HG03342 (cell line): ENCODE measurements around the gene EPS8L3.
"Not testable (repeated sequence)": the region's sequence is repeated elsewhere in the genome, so short reads cannot be mapped to it uniquely, and the experiment has no call there.

Experiments
- ATAC-seq: cut with Tn5 transposase; IDR thresholded peaks from one replicate; pipeline ENCODE4 v1.9.1; 2021; ENCODE audit warnings: mild to moderate bottlenecking, moderate library complexity; ENCODE audit not compliant: unreplicated experiment

The EPS8L3 gene, protein sequence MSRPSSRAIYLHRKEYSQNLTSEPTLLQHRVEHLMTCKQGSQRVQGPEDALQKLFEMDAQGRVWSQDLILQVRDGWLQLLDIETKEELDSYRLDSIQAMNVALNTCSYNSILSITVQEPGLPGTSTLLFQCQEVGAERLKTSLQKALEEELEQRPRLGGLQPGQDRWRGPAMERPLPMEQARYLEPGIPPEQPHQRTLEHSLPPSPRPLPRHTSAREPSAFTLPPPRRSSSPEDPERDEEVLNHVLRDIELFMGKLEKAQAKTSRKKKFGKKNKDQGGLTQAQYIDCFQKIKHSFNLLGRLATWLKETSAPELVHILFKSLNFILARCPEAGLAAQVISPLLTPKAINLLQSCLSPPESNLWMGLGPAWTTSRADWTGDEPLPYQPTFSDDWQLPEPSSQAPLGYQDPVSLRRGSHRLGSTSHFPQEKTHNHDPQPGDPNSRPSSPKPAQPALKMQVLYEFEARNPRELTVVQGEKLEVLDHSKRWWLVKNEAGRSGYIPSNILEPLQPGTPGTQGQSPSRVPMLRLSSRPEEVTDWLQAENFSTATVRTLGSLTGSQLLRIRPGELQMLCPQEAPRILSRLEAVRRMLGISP

DNA sequence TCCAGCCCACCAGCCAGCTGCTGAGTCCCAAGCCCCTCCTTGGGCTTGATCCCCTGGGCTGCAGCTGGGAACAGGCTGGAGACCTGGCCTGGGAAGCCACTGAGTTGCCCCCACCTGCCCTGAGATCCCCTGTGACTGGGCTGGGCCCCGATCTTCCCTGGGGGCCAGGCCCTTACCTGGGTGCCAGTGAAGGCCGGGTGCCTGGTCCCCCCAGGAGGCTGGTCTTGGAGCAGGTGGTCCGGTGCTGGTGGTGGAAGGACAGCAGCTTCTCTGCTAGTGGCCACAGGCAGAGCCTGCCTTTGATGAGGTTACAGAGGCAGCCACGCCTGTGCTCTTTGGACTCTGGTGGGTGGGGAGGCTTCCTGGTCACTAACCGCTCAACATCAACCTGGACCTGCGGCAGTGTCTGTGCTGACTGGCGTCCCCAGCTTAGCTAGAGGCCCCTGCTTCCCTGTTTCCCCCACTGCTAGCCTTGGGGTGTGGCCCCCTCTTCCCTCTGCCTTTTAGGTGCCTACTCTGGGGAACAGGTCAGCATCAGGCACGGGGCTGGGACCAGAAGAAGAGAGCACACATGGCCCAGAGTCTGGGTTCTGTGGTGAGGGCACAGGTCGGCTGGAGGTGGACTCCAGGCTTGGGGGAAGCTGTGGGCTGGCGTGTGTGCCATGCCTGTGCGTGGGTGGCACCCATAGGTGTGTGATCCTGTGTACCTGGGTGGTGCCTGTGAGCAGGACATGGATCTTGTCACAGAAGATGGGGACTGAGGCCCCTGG is at the start of gene EPS8L3:
Gene EPS8L3, minus strand, starts transcription at position 278 of the 770 bp plus-strand sequence. CDS start 2,174 bp downstream, outside the sequence.
- no peak for ATAC-seq

DNA sequence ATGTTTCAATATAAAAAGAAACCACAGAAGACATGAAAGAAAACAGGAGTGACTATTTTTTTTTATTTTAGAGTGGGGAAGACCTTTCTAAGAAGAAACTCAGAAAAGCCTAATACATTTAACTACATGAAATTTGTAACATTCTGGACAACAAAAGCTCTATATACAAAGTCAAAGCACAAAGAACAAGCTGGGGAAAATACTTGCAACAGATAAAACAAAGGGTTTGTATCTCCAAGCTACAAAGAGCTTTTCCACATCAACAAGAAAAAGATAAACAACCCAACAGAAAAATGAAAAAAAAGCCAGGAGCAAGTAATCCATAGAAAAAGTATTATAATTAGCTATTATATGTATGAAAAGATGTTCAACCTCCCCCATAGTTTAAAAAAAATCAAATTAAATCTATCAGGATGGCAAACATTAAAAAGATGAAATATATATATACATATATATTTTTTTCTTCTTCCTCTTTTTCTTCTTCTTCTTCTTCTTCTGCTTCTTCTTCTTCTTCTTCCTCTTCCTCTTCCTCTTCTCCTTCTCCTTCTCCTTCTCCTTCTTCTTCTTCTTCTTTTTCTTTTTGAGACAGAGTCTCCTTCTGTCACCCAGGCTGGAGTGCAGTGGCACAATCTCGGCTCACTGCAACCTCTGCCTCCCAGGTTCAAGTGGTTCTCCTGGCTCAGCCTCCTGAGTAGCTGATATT is 49.1 kb upstream of the EPS8L3 start:
- ATAC-seq, result no peak

DNA sequence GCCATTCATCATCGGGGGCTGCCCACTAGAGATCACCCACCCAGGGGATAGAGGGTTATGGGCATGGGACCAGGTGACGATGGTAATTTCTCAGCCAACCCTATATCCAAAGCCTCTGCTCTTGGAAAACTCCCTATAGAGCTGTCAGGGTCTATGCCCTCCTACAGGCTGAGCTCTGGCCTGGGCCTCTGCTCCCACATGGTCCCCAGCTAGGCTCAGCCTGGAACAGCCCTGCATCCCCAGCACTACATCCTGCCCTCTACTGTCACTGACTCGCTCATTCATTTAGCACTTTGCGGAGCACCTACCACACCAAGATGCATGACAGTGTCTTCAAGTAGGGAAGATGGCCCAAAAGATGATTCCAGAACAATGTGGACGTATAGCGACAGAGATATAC is 45.0 kb upstream of the EPS8L3 start:
- ATAC-seq, result no peak

DNA sequence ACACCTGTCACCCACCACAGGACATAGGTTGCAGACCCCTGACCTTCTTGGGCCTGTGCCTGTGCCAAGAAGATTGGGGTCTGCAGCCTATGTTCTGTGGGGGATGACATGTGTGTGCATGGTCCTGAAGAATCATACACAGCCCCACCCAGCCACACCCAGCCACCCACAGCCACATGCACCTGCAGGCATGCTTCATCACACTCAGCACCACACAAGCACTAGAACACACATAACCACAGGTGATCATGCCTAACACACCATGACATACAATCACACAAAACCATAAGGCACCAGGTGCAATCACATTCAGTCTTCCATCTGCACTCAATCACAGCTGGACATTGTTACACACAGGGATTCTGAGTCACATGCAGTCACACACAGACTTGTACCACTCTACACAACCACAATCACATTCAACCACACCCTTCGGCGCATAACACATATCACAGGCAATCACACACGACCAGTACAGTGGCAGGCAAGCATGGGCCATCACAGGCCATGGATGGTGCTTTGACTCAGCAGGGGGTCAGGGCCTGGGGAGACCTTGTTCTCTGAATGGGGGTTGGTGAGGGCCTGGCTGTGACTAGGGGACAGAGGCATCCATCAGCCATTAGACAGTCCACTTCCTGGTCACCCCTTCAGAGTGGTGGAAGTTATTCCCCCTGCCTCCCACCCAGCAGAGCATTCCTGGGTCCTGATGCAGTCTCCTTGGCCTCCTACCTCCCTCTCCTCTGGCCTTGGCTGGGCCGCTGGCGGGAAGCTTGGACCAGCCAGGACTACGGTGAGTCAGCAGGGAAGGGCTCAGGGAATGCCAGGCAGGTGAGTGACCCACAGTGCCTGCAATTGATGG is 44.3 kb upstream of the EPS8L3 start:
- no peak for ATAC-seq

DNA sequence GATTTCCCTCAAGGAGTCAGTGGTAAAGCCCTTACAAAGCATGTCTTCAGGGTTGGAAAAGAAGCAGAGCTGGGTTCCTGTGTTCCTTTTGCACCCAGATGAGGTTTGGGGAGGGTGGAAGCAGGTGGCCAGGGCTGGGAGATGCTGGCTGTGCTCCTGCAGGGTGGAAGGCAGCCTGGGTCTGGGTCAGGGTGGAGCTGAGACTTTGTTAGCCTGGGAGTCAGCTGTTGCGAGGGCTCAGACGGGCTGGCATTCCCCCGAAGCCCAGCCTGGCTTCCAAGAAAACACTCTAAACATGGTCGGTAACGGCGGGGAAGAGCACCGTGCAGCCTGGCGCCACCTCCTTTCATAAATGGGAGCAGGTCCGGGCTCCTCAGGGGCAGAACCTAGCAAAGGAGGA is 43.7 kb upstream of the EPS8L3 start:
- ATAC-seq, result no peak

DNA sequence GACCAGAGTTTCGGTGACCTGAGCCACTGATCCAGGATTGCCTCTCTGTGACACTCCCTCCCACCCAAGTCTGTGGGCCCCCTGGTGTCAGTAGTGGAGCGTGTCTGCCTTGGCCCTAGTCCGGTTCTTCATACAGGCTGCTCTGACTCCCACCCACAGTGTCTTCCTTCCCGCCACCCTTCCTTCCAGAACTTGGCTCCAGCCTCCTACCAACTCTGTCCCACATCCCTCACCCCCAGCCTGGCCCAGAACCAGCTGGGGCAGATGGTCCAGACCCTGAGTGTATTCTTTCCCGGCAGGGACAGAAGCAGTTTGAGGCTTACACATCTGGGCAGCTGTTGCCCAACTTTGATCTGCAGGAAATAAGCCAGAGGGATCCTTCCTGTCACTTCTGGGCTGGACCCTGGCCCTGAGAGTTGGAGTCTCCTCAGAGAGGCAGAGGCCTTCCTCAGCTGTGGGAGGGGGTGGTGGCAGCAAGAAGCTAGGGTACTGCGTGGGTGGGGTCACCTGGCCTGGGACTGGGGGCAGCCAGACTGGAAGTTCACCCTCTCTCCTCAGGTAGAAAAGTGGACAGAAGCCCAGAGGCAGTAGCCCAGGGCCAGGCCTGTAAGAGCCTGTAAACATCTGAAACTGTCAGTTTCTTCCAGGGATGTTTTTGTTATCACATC is 43.1 kb upstream of the EPS8L3 start:
- no peak for ATAC-seq

DNA sequence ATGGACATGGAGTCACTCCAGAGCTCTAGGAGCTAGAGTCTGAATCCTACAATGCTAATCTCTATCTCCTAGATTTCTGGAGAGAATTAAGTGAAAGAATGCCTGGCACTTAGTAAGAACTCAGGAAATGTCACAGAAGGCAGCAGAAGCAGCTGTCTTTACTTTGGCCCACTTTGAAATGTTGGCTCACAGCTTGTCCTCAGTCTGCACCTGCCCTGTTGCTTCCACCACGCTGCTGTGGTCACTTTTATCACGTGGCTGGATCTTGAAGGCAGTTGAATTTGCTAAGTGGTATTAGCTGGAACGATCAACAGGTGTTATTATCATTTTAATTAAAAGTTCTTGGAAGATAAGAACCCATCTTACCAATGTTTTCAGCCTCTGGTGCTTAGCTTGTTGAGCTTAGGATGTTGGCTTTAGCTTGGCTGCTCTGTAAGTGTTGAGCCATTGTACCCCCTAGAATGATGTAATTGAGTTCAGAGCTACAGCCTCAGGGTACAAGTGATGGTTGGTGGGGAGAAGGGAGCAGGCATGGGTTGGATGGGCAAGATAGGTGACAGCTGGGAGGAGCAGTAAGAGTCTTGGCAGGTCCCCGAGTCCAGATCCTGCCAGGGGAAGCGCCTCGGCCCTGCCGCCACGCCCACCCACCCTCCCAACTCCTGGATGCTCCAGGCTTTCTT is 41.9 kb upstream of the EPS8L3 start:
- ATAC-seq, result no peak

DNA sequence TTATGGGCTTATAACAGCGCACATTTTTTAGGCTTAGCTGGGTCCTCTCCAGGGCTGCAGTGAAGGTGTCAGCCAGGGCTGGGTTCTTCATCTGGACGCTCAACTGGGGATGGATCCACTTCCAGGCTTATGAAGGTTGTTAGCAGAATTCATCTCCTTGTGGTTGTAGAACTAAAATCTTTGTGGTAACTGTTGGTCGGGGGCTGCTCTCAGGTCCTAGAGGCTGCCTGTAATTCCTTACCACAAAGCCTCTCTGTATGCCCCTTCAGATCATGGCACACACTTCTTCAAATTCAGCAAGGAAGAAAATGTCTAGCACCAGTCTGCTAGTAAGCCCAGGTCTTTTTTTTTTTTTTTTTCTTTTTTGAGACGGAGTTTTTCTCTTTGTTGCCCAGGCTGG is 40.9 kb upstream of the EPS8L3 start:
- no peak for ATAC-seq

DNA sequence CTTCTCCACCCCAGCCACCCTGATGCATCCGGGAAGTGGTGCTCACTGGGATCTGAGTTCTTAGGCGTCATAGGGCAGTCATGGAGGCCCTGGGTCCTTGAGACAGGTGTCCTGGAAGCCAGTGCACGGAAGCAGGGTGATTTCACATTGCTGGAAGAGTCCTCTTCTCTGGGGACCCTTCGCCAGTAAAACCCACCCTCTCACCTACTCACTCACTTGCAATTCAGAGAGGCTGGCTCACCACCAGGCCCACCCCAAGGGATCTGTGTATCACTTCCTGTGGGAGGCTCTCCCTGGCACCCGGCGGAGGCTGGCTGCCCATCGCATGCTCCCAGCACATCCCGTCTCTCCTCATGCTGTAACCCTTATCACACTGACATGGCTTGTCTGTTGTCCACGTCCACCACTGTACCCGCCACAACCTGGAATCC is 40.2 kb upstream of the EPS8L3 start:
- ATAC-seq, result no peak

DNA sequence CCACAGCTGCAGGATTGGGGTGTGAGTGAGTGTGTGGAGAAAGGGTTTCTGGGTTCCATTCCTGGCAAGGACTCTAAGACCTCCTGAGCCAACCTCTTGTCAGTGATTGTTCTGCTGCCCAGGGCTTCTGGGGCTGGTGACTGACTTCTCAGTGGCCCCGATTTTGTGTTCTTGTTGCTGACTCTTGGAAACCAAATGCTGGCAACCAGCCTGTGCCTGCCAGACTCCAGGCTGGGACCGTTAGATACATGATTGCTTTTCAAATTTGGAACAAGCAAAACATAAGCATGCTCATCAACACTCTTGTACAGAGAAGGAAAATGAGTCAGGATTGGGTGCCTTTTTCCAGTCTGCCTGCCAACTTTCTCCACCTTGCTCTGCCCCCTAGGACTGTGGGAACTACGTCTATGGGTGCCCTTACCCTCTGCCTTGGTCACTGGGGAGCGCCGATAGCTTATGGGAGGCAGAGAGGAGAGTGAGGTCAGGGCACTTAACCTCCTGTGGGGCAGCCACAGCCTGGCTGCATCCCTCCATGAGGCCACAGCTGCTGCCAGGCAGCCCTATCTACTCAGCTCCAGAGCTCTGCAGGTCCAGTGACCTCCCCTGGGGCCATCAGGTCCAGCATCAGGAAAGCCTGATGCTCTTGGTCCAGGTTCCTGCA is 39.3 kb upstream of the EPS8L3 start:
- ATAC-seq, result no peak

DNA sequence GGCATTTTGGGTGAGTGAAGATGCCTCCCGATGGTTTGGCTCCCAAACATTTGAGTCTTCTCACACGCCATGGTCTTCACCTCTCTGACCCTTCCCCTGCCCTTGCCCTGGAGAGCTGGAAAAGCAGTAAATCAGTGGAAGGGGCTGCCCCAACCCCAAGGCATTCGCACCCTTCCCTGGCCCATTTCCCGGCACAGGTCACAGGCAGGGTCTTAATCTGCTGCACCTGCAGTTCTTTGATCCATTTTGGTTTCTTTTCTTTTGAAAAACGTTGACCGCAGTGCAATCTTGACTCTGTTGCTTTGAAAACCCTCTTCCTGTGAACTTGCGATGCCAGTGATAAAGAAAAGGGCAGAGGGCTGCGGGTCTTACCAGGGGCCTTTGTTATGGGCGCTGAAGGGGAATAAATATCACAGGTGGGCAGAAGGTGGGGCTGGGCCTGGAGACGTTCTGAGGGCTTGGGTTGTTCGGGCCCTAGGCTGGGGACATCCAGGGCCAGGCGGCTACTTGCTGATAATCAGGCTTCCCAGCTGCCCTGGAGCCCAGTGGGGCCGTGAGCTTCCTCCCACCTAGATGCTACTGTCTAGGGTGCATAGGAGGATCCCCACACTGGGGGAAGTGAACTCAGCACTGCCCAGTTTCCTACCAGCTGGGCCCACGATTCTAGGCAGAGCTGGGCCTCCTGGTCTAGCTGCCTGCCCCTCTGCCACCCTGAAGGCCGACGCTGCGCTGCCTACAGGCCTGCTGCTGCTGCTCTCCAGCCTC is 38.6 kb upstream of the EPS8L3 start:
- no peak for ATAC-seq

DNA sequence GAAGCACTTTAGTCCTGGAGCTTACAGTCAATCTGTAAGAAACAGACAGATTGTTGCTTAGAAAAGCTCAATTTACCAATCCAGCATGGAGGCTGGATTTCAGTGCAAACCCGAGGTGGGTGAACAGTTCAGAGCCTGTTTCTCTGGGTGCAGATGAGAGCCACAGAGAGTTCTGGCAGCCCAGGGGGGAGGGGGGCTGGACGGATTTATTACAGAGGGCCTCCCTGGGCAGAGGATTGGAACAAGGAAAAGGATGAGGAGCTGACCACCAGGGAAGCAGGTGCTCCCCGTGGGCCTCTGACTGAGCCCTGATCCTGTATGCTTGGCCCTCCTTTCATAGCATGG is 38.0 kb upstream of the EPS8L3 start:
- ATAC-seq, result no peak

DNA sequence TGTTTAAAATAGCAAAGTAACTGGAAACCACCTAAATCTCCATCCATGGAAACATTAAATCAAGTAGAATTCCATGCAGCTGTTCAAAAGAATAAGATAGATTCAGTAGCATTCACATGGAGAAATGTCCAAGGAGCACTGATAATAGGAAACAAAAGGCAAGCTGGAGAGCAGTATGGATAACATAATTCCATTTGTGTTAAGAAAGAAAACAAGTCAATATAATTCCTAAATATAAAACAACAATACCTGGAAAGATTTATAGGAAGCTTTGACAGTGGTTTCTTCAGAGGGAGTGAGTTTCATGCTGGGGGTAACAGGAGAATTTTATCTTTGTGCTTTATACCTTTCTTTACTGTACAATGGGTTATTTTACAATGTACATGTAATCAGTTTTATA is 36.6 kb upstream of the EPS8L3 start:
- ATAC-seq, result no peak

DNA sequence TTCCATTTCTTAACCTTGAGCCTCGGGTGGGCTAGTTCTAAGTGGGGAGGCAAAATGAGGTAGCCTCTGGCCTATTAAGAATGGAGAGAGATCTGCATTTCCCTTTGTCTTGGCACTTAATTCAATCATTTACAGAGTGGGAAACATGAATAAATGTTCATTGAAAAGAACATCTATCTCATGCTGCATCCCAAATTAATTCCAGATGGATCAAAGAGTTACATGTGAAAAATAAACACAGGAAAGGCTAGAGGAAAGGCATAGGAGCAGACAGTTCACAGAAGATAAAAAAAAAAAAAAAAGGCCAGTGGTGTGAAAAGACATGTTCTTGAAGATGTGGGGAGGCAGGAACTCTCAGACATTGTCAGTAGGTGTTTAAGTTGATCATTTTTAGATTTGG is 35.7 kb upstream of the EPS8L3 start:
- ATAC-seq, result no peak

DNA sequence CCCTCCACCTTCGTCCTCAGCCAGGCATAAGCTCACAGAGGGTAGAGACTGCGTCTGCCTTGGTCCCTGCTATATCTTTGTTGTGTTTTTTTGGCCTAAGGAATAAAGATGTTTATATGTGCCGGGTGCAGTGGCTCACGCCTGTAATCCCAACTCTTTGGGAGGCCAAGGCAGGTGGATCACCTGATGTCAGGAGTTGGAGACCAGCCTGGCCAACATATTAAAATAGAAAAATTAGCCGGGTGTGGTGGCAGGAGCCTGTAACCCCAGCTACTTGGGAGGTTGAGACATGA is 33.5 kb upstream of the EPS8L3 start:
- ATAC-seq, result not testable (repeated sequence)

DNA sequence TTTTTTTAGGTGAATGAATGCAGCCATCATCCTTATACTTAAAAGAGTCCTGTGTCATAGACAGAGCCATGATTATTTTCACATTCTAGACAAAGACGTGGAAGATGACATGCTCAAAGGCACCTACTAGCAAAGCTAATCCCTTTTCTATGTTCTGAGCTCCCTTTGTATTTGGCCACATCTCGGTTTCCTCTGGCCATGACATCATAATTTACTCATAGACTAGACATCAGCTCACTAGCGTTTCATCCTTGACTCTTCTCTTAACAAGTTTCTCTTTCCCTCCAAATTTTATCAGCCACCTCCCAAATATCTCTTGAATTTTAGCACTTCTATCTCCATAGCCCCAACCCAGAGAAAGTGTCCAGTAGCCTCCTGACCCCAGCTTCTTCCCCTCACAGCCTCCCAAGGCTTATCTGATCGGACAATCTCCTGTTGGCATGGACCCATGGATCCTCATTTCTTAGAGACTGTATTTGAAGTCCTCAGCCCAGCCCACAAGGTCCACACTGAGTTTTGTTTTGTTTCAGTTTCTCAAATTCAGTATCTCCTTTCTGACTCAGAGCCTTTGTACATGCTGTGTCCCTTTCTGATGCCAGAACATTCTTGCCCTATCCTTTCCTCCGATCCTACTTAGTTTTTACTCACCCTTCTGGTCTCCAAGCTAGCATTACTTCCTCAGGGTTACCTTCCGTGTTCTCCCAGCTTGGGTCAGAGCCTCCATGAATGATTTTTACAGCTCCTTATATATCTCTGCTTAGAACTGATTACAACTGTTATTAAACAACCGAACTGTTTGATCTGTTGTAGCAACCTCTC is 33.0 kb upstream of the EPS8L3 start:
- no peak for ATAC-seq
